A673 (cell line): ENCODE data around the gene PLA2G6. TPM values are rescaled to one million over a fixed set of nuclear protein-coding genes. Genes with fewer than 3 reads are reported as not detected.

Experiments
- BruUV-seq: library from RNA; stranded (reverse); fragments of 400-500 nt; replicated peaks from 2 replicates; lab custom pipeline; 2021; lab: Mats Ljungman, UMichigan
- CTCF ChIA-PET: fragments of 300-600 bp; sonication (Branson Sonifier 250); formaldehyde crosslinking; loops from one replicate; lab custom pipeline; 2022; ENCODE audit warnings: antibody characterized with exemption; lab: Charles Lee
- POLR2A ChIA-PET: fragments of 300-600 bp; sonication (Branson Sonifier 250); formaldehyde crosslinking; loops from one replicate; lab custom pipeline; 2022; ENCODE audit warnings: antibody characterized with exemption; ENCODE audit not compliant: low non-redundant PET; lab: Charles Lee
- DNase-seq: peaks from one replicate; pipeline ENCODE4 v3.0.0-alpha.2; 2015; ENCODE audit warnings: low spot score
- H3K27ac ChIP-seq: fragments of 200-600 bp; sonication (generic); 2 replicates; pipeline ENCODE4 v1.5.1; 2016; ENCODE audit warnings: mixed run types, low read depth, mild to moderate bottlenecking, mixed read lengths, antibody characterized with exemption, low read length; ENCODE audit not compliant: poor library complexity, severe bottlenecking
- H3K27me3 ChIP-seq: fragments of 200-600 bp; sonication (generic); replicated peaks from 2 replicates; pipeline ENCODE4 v1.6.1; 2017; ENCODE audit warnings: mixed run types, low read depth, mild to moderate bottlenecking, mixed read lengths, antibody characterized with exemption, low read length; ENCODE audit not compliant: insufficient read depth, poor library complexity
- H3K36me3 ChIP-seq: fragments of 200-600 bp; sonication (generic); 2 replicates; pipeline ENCODE4 v1.6.1; 2016; ENCODE audit warnings: mixed run types, mild to moderate bottlenecking, mixed read lengths, antibody characterized with exemption, low read length; ENCODE audit not compliant: insufficient read depth, poor library complexity, severe bottlenecking
- H3K4me1 ChIP-seq: fragments of 200-600 bp; sonication (generic); 2 replicates; pipeline ENCODE4 v1.6.1; 2017; ENCODE audit warnings: mixed run types, mild to moderate bottlenecking, mixed read lengths, antibody characterized with exemption, low read length; ENCODE audit not compliant: insufficient read depth, poor library complexity, severe bottlenecking
- H3K4me3 ChIP-seq: fragments of 200-600 bp; sonication (generic); 2 replicates; pipeline ENCODE4 v1.5.1; 2016; ENCODE audit warnings: low read depth, mixed run types, mild to moderate bottlenecking, mixed read lengths, low read length; ENCODE audit not compliant: poor library complexity, severe bottlenecking
- H3K9me3 ChIP-seq: fragments of 200-600 bp; sonication (generic); 2 replicates; pipeline ENCODE4 v1.6.1; 2016; ENCODE audit warnings: mixed run types, low read depth, mild to moderate bottlenecking, mixed read lengths, antibody characterized with exemption, low read length; ENCODE audit not compliant: poor library complexity, severe bottlenecking
- EZH2 ChIP-seq: fragments of 200-600 bp; sonication (generic); IDR thresholded peaks from 2 replicates; pipeline ENCODE4 v1.6.1; 2017; ENCODE audit warnings: borderline replicate concordance, low read depth, mild to moderate bottlenecking, mixed read lengths, antibody characterized with exemption, low read length; ENCODE audit not compliant: poor library complexity, severe bottlenecking
- intact Hi-C: fragments of 100-400 bp; cut with micrococcal nuclease; formaldehyde crosslinking; loops from one replicate; pipeline ENCODE4 v1.10.0; 2022; ENCODE audit not compliant: unreplicated experiment
- total RNA-seq: library from RNA; stranded (reverse); gene quantifications from 2 replicates; pipeline ENCODE4 v1.2.3, GENCODE V29; 2021
- TF ChIP-seq, protein P1 (sequence below): fragments of 300-800, 200-600 bp; sonication (generic); conservative IDR thresholded peaks from 2 replicates; pipeline ENCODE4 v1.5.1; 2017; ENCODE audit warnings: low read depth, mild to moderate bottlenecking, antibody characterized with exemption, low read length, moderate library complexity, mixed read lengths

Gene PLA2G6
- total RNA-seq, 1 experiment from 2014 or later, result 31.8 TPM

DNA sequence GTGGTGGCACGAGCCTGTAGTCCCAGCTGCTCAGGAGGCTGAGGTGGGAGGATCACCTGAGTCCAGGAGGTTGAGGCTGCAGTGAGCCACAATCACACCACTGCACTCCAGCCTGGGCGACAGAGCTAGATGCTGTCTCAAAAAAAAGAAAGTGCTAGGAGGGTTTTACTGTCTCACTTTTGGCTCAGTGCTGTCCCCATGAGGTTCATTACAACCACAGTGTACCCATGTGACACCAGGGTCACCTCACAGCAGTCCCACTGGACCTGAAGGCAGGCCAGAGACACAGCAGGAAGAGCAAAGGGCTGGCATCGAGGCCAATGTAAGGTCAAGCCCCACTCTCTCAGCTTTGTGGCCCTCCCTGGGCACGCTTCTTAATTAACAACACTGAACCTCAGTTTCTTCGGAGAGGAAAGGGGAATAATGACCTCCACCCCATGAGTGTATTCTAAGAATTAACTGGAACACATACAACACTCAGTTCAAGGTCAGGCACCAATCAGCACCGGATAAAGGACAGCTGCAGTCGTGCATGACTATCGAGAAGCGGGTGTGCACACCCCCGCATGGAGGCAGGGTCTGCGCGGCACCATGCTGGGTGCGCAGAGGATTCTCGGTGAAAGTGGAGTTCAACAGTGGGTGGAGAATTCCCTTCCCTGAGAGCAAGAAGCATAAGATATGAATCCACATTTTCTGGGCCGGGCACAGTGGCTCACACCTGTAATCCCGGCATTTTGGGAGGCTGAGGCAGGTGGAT lies 40.2 kb downstream of the PLA2G6 start:
- ChIA-PET POLR2A (no interaction called here), CTCF (no interaction called here)

DNA sequence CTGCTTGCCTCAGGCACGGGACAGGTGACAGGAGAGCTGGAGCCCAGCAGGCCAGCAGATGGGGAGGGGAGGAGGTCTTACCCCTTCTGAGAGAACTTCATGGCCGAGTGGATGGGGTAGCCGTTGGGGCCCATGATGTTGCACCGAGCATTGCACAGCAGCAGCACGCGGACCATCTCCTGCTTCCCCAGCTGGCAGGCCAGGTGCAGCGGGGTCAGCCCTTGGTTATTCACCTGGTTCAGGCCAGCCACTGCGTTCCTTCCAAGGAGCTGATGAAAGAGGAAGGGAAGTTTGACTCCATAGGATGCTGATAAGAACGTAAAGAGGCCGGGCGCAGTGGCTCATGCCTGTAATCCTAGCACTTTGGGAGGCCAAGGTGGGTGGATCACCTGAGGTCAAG lies 41.7 kb downstream of the PLA2G6 start:
- TF ChIP-seq EZH2, result no peak
- TF ChIP-seq, protein P1, sequence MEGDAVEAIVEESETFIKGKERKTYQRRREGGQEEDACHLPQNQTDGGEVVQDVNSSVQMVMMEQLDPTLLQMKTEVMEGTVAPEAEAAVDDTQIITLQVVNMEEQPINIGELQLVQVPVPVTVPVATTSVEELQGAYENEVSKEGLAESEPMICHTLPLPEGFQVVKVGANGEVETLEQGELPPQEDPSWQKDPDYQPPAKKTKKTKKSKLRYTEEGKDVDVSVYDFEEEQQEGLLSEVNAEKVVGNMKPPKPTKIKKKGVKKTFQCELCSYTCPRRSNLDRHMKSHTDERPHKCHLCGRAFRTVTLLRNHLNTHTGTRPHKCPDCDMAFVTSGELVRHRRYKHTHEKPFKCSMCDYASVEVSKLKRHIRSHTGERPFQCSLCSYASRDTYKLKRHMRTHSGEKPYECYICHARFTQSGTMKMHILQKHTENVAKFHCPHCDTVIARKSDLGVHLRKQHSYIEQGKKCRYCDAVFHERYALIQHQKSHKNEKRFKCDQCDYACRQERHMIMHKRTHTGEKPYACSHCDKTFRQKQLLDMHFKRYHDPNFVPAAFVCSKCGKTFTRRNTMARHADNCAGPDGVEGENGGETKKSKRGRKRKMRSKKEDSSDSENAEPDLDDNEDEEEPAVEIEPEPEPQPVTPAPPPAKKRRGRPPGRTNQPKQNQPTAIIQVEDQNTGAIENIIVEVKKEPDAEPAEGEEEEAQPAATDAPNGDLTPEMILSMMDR, result no peak
- ChIA-PET CTCF (no interaction called here), POLR2A (no interaction called here)
- Histone ChIP-seq H3K4me1 (no peaks in the 10 kb centered on the region), H3K36me3 (no peaks in the 10 kb centered on the region), H3K9me3 (no peaks in the 10 kb centered on the region), H3K27me3 (no peaks in the 10 kb centered on the region), H3K4me3 (no peak overlapping the region), H3K27ac (no peak overlapping the region)
- intact Hi-C loops, result no loop called here
- no peak for DNase-seq
- BruUV-seq, result no TSS peak

More for the DNA sequence above, 40.2 kb downstream of the PLA2G6 start:
- no peaks in the 10 kb centered on the region for H3K27me3 ChIP-seq
- BruUV-seq, result no TSS peak
- H3K27ac ChIP-seq, result no peak overlapping the region
- no peaks in the 10 kb centered on the region for H3K9me3 ChIP-seq
- H3K36me3 ChIP-seq, result no peaks in the 10 kb centered on the region
- no peak for DNase-seq
- TF ChIP-seq EZH2, result no peak
- TF ChIP-seq, protein P1, result no peak
- H3K4me1 ChIP-seq, result no peaks in the 10 kb centered on the region
- intact Hi-C loops, result no loop called here
- no peak overlapping the region for H3K4me3 ChIP-seq

DNA sequence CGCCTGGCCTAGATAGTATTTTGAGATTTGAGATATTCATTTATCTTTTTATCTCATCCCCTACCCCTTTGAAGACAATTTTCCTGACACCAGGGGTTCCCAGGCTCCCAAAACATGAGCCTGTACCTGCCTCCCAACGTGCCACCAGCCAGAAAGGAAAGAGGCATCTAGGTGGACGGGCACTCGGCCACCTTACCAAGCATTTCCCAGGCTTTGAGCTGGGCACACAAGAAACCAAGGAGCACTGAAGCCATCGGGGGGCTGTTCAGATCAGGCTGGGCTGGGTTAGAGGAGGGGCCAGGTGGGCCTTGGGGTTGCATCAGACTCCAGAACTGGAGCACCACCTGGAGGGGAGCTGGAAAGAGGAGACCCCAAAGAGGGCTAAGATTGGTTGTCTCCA lies 42.7 kb downstream of the PLA2G6 start:
- BruUV-seq, result no TSS peak
- DNase-seq, result no peak
- Histone ChIP-seq H3K27me3 (no peaks in the 10 kb centered on the region), H3K27ac (no peak overlapping the region), H3K36me3 (no peaks in the 10 kb centered on the region), H3K4me3 (no peak overlapping the region), H3K9me3 (no peaks in the 10 kb centered on the region), H3K4me1 (no peaks in the 10 kb centered on the region)
- ChIA-PET CTCF (no interaction called here), POLR2A (no interaction called here)
- intact Hi-C loops, result no loop called here
- no peak for TF ChIP-seq EZH2
- TF ChIP-seq, protein P1, result no peak
